ENCODE results near the gene SLC22A17.

- TF ChIP-seq EZH2 (IDR thresholded peaks at IDR 0.05; ENCODE audit: borderline replicate concordance, control insufficient read depth, low read depth, low read length) (no peak), CTCF (IDR thresholded peaks at IDR 0.05 in 2 of 3, conservative IDR thresholded peaks at IDR 0.05 in 1 of 3; ENCODE audit: control insufficient read depth in 2 of 3, extremely low read depth in 1 of 3, insufficient read depth in 1 of 3, low read depth in 3 of 3, low read length in 3 of 3) (no peak), HDAC2 (IDR thresholded peaks at IDR 0.05) (no peak), RFX5 (IDR thresholded peaks at IDR 0.05; ENCODE audit: low read depth, low read length) (no peak), POLR2A (IDR thresholded peaks at IDR 0.05; ENCODE audit: low read depth, low read length) (no peak), TAF1 (IDR thresholded peaks at IDR 0.05; ENCODE audit: borderline replicate concordance, low read depth, low read length) (no peak), RAD21 (IDR thresholded peaks at IDR 0.05; ENCODE audit: insufficient read depth, low read depth, low read length) (no peak), TCF3 (IDR thresholded peaks at IDR 0.05; ENCODE audit: borderline replicate concordance, insufficient read depth, low read depth, low read length) (no peak), REST (IDR thresholded peaks at IDR 0.05; ENCODE audit: low read depth, low read length) (no peak), BCLAF1 (IDR thresholded peaks at IDR 0.05) (no peak), EED (IDR thresholded peaks at IDR 0.05; ENCODE audit: low read depth) (no peak), MYC (IDR thresholded peaks at IDR 0.05; ENCODE audit: insufficient read depth, insufficient read length, insufficient replicate concordance, low read length, severe bottlenecking) (no peak), NR2C2 (IDR thresholded peaks at IDR 0.05; ENCODE audit: borderline replicate concordance, control insufficient read depth, insufficient read length, low read depth) (no peak), DPF2 (IDR thresholded peaks at IDR 0.05) (no peak)
Measured at GRCh38 chr14:23381871-23382270, 29.2 kb upstream of the SLC22A17 start.
